HCEC 1CT (cell line): ENCODE results near the gene DUSP15.
"Not testable (repeated sequence)": the region's sequence is repeated elsewhere in the genome, so short reads cannot be mapped to it uniquely, and the experiment has no call there.

Experiments used
- DNase-seq: peaks from one replicate; pipeline ENCODE4 v3.0.0-alpha.2; 2017

DUSP15 gene

GRCh38 chr20:31837896-31838397, 32.4 kb downstream of the DUSP15 start:
- DNase-seq = peak; percentile 92

GRCh38 chr20:31836853-31837608, 33.3 kb downstream of the DUSP15 start:
- DNase-seq = peak; percentile 32

- DNase-seq = peak; percentile 91
These were observed 34.1 kb downstream of the DUSP15 start for GRCh38 chr20:31835977-31836852.

- DNase-seq = no peak
These were observed 34.8 kb downstream of the DUSP15 start for GRCh38 chr20:31835554-31835953.

GRCh38 chr20:31833931-31834521, 36.3 kb downstream of the DUSP15 start:
- DNase-seq = no peak

- no peak for DNase-seq
These were observed 37.0 kb downstream of the DUSP15 start for GRCh38 chr20:31833130-31833930.

- no peak for DNase-seq
These were observed 38.5 kb downstream of the DUSP15 start for GRCh38 chr20:31831771-31832306.

- DNase-seq = no peak
These were observed 39.1 kb downstream of the DUSP15 start for GRCh38 chr20:31831211-31831610.

GRCh38 chr20:31830406-31830981, 39.8 kb downstream of the DUSP15 start:
- no peak for DNase-seq

GRCh38 chr20:31829731-31830130, 40.6 kb downstream of the DUSP15 start:
- DNase-seq = no peak

GRCh38 chr20:31828016-31828415, 42.3 kb downstream of the DUSP15 start:
- DNase-seq = not testable (repeated sequence)

- no peak for DNase-seq
These were observed 43.3 kb downstream of the DUSP15 start for GRCh38 chr20:31827059-31827458.

GRCh38 chr20:31826074-31826473, 44.3 kb downstream of the DUSP15 start:
- no peak for DNase-seq

GRCh38 chr20:31824554-31825313, 45.6 kb downstream of the DUSP15 start:
- no peak for DNase-seq

GRCh38 chr20:31824125-31824485, 46.2 kb downstream of the DUSP15 start:
- DNase-seq = no peak

GRCh38 chr20:31823360-31824124, 46.8 kb downstream of the DUSP15 start:
- no peak for DNase-seq

GRCh38 chr20:31822421-31823330, 47.7 kb downstream of the DUSP15 start:
- peak; percentile 42 for DNase-seq

GRCh38 chr20:31821427-31821826, 48.9 kb downstream of the DUSP15 start:
- no peak for DNase-seq

- no peak for DNase-seq
These were observed 50.1 kb downstream of the DUSP15 start for GRCh38 chr20:31820228-31820627.
